ENCODE results near the gene RALGDS.

GRCh38 chr9:133167096-133167730 is 46.2 kb upstream of the RALGDS start:
- no peak for TF ChIP-seq POLR2A (IDR thresholded peaks at IDR 0.05; ENCODE audit: low read depth, low read length)
- TF ChIP-seq CTCF (conservative IDR thresholded peaks at IDR 0.05; ENCODE audit: low read depth, low read length), result no peak
- no peak for TF ChIP-seq MAZ (IDR thresholded peaks at IDR 0.05; ENCODE audit: borderline replicate concordance, low read depth, low read length)
- no peak for TF ChIP-seq RCOR1 (IDR thresholded peaks at IDR 0.05; ENCODE audit: insufficient replicate concordance, low read length)
- TF ChIP-seq RFX5 (IDR thresholded peaks at IDR 0.05; ENCODE audit: low read depth, low read length), result no peak
- TF ChIP-seq BHLHE40 (IDR thresholded peaks at IDR 0.05; ENCODE audit: low read depth, low read length), result no peak
- TF ChIP-seq CEBPB (IDR thresholded peaks at IDR 0.05; ENCODE audit: low read depth, low read length), result no peak
- TF ChIP-seq RAD21 (IDR thresholded peaks at IDR 0.05; ENCODE audit: low read length), result no peak
- TF ChIP-seq MAFK (IDR thresholded peaks at IDR 0.05; ENCODE audit: low read depth, low read length), result no peak
- no peak for TF ChIP-seq FOS (IDR thresholded peaks at IDR 0.05; ENCODE audit: low read depth, low read length)
- no peak for TF ChIP-seq MXI1 (IDR thresholded peaks at IDR 0.05; ENCODE audit: borderline replicate concordance, low read depth, low read length)
- TF ChIP-seq, protein P1, sequence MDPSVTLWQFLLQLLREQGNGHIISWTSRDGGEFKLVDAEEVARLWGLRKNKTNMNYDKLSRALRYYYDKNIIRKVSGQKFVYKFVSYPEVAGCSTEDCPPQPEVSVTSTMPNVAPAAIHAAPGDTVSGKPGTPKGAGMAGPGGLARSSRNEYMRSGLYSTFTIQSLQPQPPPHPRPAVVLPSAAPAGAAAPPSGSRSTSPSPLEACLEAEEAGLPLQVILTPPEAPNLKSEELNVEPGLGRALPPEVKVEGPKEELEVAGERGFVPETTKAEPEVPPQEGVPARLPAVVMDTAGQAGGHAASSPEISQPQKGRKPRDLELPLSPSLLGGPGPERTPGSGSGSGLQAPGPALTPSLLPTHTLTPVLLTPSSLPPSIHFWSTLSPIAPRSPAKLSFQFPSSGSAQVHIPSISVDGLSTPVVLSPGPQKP (IDR thresholded peaks at IDR 0.05; ENCODE audit: borderline replicate concordance, low read depth, low read length), result no peak
- TF ChIP-seq CHD1 (IDR thresholded peaks at IDR 0.05; ENCODE audit: low read depth, low read length), result no peak
- TF ChIP-seq, protein P2, sequence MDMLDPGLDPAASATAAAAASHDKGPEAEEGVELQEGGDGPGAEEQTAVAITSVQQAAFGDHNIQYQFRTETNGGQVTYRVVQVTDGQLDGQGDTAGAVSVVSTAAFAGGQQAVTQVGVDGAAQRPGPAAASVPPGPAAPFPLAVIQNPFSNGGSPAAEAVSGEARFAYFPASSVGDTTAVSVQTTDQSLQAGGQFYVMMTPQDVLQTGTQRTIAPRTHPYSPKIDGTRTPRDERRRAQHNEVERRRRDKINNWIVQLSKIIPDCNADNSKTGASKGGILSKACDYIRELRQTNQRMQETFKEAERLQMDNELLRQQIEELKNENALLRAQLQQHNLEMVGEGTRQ (IDR thresholded peaks at IDR 0.05; ENCODE audit: low read depth, low read length), result no peak

Measured in IMR-90 (cell line).